Esophagus squamous epithelium (tissue), 5 donors: Measurements from ENCODE around the gene CAPS. TPM values are rescaled to one million over a fixed set of nuclear protein-coding genes. Genes with fewer than 3 reads are reported as not detected.
"Not testable (repeated sequence)": the region's sequence is repeated elsewhere in the genome, so short reads cannot be mapped to it uniquely, and the experiment has no call there.

Source experiments
- DNase-seq: peaks from one replicate; lab custom pipeline; 2025; lab: John Stamatoyannopoulos, UW
- H3K27ac ChIP-seq, 4 donors: fragments of 200-600 bp; sonication (generic); one replicate each; pipeline ENCODE4 v1.5.1; 2016 to 2019; ENCODE audit warnings: mild to moderate bottlenecking in 1 of 4
- H3K27me3 ChIP-seq, 4 donors: fragments of 200-600 bp; sonication (generic); 1 replicate in 3 of 4; 2 replicates in 1 of 4; pipeline versions ENCODE4 v1.5.1 to v1.6.0; 2017 to 2021; ENCODE audit warnings: antibody characterized with exemption in 1 of 4
- H3K36me3 ChIP-seq, 3 donors: fragments of 200-600 bp; sonication (generic); one replicate each; pipeline ENCODE4 v1.5.1; 2016 to 2019
- H3K4me1 ChIP-seq, 3 donors: fragments of 200-600 bp; sonication (generic); one replicate each; pipeline ENCODE4 v1.5.1; 2017 to 2019
- H3K4me3 ChIP-seq, 4 donors: fragments of 200-600 bp; sonication (generic); 1 replicate in 3 of 4; 2 replicates in 1 of 4; pipeline ENCODE4 v1.5.1; 2016 to 2019; ENCODE audit warnings: mild to moderate bottlenecking in 2 of 4, moderate library complexity in 1 of 4
- H3K9me3 ChIP-seq, 3 donors: fragments of 200-600 bp; sonication (generic); one replicate each; pipeline ENCODE4 v1.5.1; 2016 to 2019
- CTCF ChIP-seq, 6 experiments: fragments of 450-650 bp in 4 of 6; fragments of 200-600 bp in 2 of 6; sonication (generic) in 2 of 6; IDR thresholded peaks; one replicate each; pipeline ENCODE4 v1.5.1; 2016 to 2019; ENCODE audit warnings: antibody characterized with exemption in 6 of 6, mild to moderate bottlenecking in 4 of 6, moderate library complexity in 4 of 6
- POLR2A ChIP-seq, 4 donors: fragments of 450-650 bp; IDR thresholded peaks; one replicate each; pipeline ENCODE4 v1.6.1; 2017; ENCODE audit warnings: antibody characterized with exemption in 4 of 4, mild to moderate bottlenecking in 4 of 4, moderate library complexity in 3 of 4
- WGBS, 2 donors: methylation state at CpG; one replicate each; pipeline ENCODE4 v1.1.5; 2018; 5-methylcytosine and 5-hydroxymethylcytosine counted together
- intact Hi-C: fragments of 100-400 bp; cut with DNase I; formaldehyde crosslinking; loops from one replicate; pipeline ENCODE4 v1.15.0; 2022
- total RNA-seq, 4 donors: library from RNA; depleted of rRNA; stranded (reverse); fragments of >200 nt; gene quantifications; one replicate each; pipeline ENCODE4 v1.1.0, GENCODE V29; 2016
- donor health status: DM: yes; HTN: yes; CAD: no.

CAPS gene
- total RNA-seq, 4 donors from 2014 or later = 3.3 to 13.7 (median 7.3) TPM

- TF ChIP-seq CTCF (IDR thresholded peaks at IDR 0.05) (no peak), POLR2A (IDR thresholded peaks at IDR 0.05) (no peak)
- 39% methylated on average over 4 of the region's 6 CpGs; no CpG with 5 or more reads in 1 of the 2 donors for WGBS, 2 donors
- DNase-seq = no peak
- Histone ChIP-seq H3K27me3 (peaks cover 0 to 60% (median 0%) of the 10 kb centered on the region in 4 donors), H3K27ac (peak overlapping the region; percentile 42 to 68 (median 64)), H3K4me1 (peaks cover 4 to 49% (median 10%) of the 10 kb centered on the region in 3 donors), H3K4me3 (no peak overlapping the region), H3K36me3 (no peaks in the 10 kb centered on the region), H3K9me3 (no peaks in the 10 kb centered on the region)
- intact Hi-C loops = no loop called here
Observed at GRCh38 chr19:5880196-5880595, 33.9 kb upstream of the CAPS start.

DNA sequence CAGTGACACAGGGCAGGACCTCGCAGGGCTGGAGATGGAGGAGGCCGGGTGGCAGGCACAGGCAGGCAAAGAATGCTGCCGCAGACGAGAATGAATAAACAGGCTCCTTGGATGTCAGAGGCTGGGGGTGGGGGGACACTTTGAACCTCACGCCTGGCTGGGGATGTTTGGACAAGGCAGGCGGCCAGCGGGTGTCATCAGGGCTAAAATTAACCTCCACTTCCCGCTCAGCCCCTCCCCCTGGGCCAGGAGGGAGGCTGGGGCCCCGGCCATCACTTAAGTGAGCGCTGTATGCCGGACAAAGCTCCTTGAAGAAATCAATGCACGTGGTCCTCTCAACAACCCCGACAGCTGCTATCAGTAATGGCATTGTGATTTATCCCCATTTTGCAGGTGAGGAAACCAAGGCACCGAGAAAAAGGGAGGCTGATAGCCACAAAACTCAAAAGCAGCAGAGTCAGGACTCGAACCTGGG lies 33.4 kb upstream of the CAPS start:
- Histone ChIP-seq H3K4me3 (no peak overlapping the region), H3K27ac (peak overlapping the region; percentile 42 to 68 (median 64)), H3K27me3 (peaks cover 0 to 60% (median 0%) of the 10 kb centered on the region in 4 donors), H3K9me3 (no peaks in the 10 kb centered on the region), H3K4me1 (peaks cover 4 to 49% (median 10%) of the 10 kb centered on the region in 3 donors), H3K36me3 (no peaks in the 10 kb centered on the region)
- no peak for DNase-seq
- 13 to 25% methylated on average over 4 to 6 of the region's 15 CpGs for WGBS, 2 donors
- TF ChIP-seq POLR2A (IDR thresholded peaks at IDR 0.05) = no peak
- TF ChIP-seq CTCF (IDR thresholded peaks at IDR 0.05) = no peak
- intact Hi-C loops = no loop called here

- Histone ChIP-seq H3K27ac (peak overlapping the region; percentile 45 to 86 (median 68)), H3K36me3 (no peaks in the 10 kb centered on the region), H3K27me3 (peaks cover 0 to 60% (median 0%) of the 10 kb centered on the region in 4 donors), H3K9me3 (no peaks in the 10 kb centered on the region), H3K4me3 (no peak overlapping the region), H3K4me1 (peaks cover 4 to 49% (median 10%) of the 10 kb centered on the region in 3 donors)
- WGBS, 2 donors = 63% methylated on average over 8 to 15 of the region's 19 CpGs
- intact Hi-C loops = no loop called here
- TF ChIP-seq POLR2A (IDR thresholded peaks at IDR 0.05) = no peak
- TF ChIP-seq CTCF (IDR thresholded peaks at IDR 0.05) = no peak
- no peak for DNase-seq
Observed at GRCh38 chr19:5881543-5882299, 32.3 kb upstream of the CAPS start.

- peaks cover 4 to 49% (median 10%) of the 10 kb centered on the region in 3 donors for H3K4me1 ChIP-seq
- intact Hi-C loops = no loop called here
- DNase-seq = no peak
- no peaks in the 10 kb centered on the region for H3K36me3 ChIP-seq
- H3K4me3 ChIP-seq = no peak overlapping the region
- H3K9me3 ChIP-seq = no peaks in the 10 kb centered on the region
- H3K27ac ChIP-seq = peak overlapping the region; percentile 45 to 86 (median 64)
- TF ChIP-seq CTCF (IDR thresholded peaks at IDR 0.05) (no peak), POLR2A (IDR thresholded peaks at IDR 0.05) (no peak)
- WGBS, 2 donors = 34 to 46% methylated on average over 5 to 7 of the region's 9 CpGs
- H3K27me3 ChIP-seq = peaks cover 0 to 54% (median 0%) of the 10 kb centered on the region in 4 donors
Observed at GRCh38 chr19:5882421-5882968, 31.6 kb upstream of the CAPS start.

DNA sequence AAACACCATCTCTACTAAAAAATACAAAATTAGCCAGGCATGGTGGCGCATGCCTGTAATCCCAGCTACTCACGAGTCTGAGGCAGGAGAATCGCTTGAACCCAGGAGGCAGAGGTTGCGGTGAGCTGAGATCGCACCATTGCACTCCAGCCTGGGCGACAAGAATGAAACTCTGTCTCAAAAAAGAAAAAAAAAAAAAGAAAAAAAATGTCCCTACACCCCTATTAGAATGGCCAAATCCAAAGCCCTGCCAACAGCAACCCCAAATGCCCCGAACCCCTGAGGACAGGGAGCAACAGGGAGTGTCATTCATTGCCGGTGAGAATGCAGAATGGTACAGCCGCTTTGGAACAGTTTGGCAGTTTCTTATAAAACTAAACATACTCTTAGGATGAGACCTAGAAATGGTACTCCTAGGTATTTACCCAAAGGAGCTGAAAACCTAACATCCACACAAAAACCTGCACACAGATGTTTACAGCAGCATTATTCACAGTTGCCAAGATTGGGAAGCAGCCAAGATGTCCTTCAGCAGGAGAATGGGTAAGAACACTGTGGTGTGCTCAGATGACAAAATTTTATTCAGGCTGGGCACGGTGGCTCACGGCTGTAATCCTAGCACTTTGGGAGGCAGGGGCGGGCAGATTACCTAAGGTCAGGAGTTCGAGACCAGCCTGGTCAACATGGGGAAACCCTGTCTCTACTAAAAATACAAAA lies 30.7 kb upstream of the CAPS start:
- Histone ChIP-seq H3K4me1 (peaks cover 4 to 49% (median 10%) of the 10 kb centered on the region in 3 donors), H3K27ac (peak overlapping the region in 3 of 4 donors; percentile 28 to 73 (median 61)), H3K27me3 (peaks cover 0 to 47% (median 0%) of the 10 kb centered on the region in 4 donors)
- H3K9me3 ChIP-seq, intact Hi-C loops, DNase-seq, H3K36me3 ChIP-seq, H3K4me3 ChIP-seq: not testable (repeated sequence)
- 57 to 58% methylated on average over 13 of the region's 13 CpGs for WGBS, 2 donors

DNA sequence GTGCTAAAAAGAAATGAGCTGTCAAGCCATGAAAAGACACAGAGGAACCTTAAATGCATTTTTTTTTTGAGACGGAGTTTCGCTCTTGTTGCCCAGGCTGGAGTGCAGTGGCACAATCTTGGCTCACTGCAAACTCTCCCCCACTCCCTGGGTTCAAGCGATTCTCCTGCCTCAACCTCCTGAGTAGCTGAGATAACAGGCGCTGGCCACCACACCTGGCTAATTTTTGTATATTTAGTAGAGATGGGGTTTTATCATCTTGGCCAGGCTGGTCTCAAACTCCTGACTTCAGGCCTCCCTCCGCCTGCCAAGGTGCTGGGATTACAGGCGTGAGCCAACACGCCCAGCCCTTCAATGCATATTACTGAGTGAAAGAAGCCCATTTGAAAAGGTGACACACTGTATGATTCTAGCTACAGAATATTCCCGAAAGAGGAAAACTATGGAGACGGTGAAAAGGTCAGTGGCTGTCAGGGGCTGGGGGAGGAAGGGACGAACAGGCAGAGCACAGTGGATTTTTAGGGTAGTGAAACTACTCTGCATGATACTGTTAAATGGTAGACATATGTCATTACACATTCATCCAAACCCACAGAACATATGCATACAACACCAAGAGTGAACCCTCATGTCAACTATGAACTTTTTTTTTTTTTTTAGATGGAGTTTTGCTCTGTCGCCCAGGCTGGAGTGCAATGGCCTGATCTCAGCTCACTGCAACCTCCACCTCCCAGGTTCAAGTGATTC lies 29.8 kb upstream of the CAPS start:
- Histone ChIP-seq H3K27ac (peak overlapping the region in 3 of 4 donors; percentile 28 to 73 (median 61)), H3K27me3 (peaks cover 0 to 38% (median 0%) of the 10 kb centered on the region in 4 donors), H3K4me1 (peaks cover 4 to 49% (median 10%) of the 10 kb centered on the region in 3 donors)
- H3K9me3 ChIP-seq, intact Hi-C loops, H3K4me3 ChIP-seq, DNase-seq, H3K36me3 ChIP-seq: not testable (repeated sequence)
- 38 to 63% methylated on average over 10 to 11 of the region's 11 CpGs for WGBS, 2 donors
